Pancreas (tissue), 10 donors: ENCODE measurements around the gene RAD51B. TPM values are rescaled to one million over a fixed set of nuclear protein-coding genes. Genes with fewer than 3 reads are reported as not detected.
A peak's percentile ranks its signal among the peaks of the same experiment; 100 is the strongest.

Source experiments
- ATAC-seq, 4 donors: fragments of 200-7000 bp; cut with Tn5 transposase; one replicate each; pipeline versions ENCODE4 v1.8.0 to v1.9.1; 2020; ENCODE audit warnings: mild to moderate bottlenecking in 4 of 4, moderate library complexity in 4 of 4
- DNase-seq, 6 donors: peaks; one replicate each; pipeline ENCODE4 v3.0.0-alpha.2; 2020
- FAIRE-seq: peaks from 2 replicates; lab custom pipeline; 2012; peaks lifted over from hg19 to GRCh38; lab: Jason Lieb, UNC
- H3K27ac ChIP-seq, 4 donors: fragments of 200-600 bp; sonication (generic); 1 replicate in 3 of 4; 2 replicates in 1 of 4; pipeline versions ENCODE4 v1.5.0 to v1.8.0; 2020
- H3K27me3 ChIP-seq, 4 donors: fragments of 200-600 bp; one replicate each; pipeline ENCODE4 v1.8.0; 2021
- H3K36me3 ChIP-seq, 3 donors: fragments of 200-600 bp; sonication (generic) in 1 of 3; one replicate each; pipeline versions ENCODE4 v1.5.0 to v1.8.0; 2020 to 2021
- H3K4me1 ChIP-seq, 3 donors: fragments of 200-600 bp; one replicate each; pipeline ENCODE4 v1.8.0; 2021
- H3K4me3 ChIP-seq, 4 donors: fragments of 200-600 bp; sonication (generic) in 2 of 4; one replicate each; pipeline versions ENCODE4 v1.5.0 to v1.8.0; 2020 to 2021
- H3K9me3 ChIP-seq, 4 donors: fragments of 200-600 bp; one replicate each; pipeline ENCODE4 v1.8.0; 2021
- WGBS, 2 donors: extraction: QIAGEN DNeasy Blood & Tissue Kit; methylation state at CpG; one replicate each; pipeline ENCODE4 v1.1.7; 2013; 5-methylcytosine and 5-hydroxymethylcytosine counted together
- intact Hi-C, 3 donors: fragments of 100-400 bp; cut with DNase I; formaldehyde crosslinking; loops; one replicate each; pipeline versions ENCODE4 v1.11.1 to v1.14.2; 2022
- polyA plus RNA-seq, 2 donors: library from polyadenylated mRNA; stranded (reverse); fragments of 200-250 nt; gene quantifications; one replicate each; pipeline ENCODE4 v1.2.3, GENCODE V29; 2013
- total RNA-seq, 6 donors: library from RNA; stranded (reverse); fragmentation: NEBNext Ultra II Directional in 4 of 6; extraction: Animal tissue kit (Norgen Biotek cat#: 25700) in 4 of 6; gene quantifications; one replicate each; pipeline versions ENCODE4 v1.2.1 to v1.2.4, GENCODE V29; 2021 to 2023
- TF ChIP-seq, protein P1 (sequence below), 4 donors: fragments of 200-600 bp; sonication (generic) in 3 of 4; IDR thresholded peaks; one replicate each; pipeline versions ENCODE4 v1.5.0 to v1.8.0; 2021; ENCODE audit warnings: antibody characterized with exemption in 4 of 4
- donor health status: healthy with polysubstance abuse.
- donor health status: DM: no; HTN: no; CAD: no; lungs with moderate emphysema.
- donor health status: DM: no; HTN: no; CAD: no.
- donor health status: control.
- donor health status: control.
- donor health status: Bipolar disorder and iron deficiency.
- donor health status: DM: yes; HTN: yes; CAD: no.
- donor health status: DM: no; HTN: no; CAD: no.
- donor health status: DM: no; HTN: no; CAD: no.
- donor health status: DM: yes; HTN: yes; CAD: no.

RAD51B gene
- total and polyA plus RNA-seq, 8 donors = 1.1 to 17.3 (median 5.8) TPM

DNA sequence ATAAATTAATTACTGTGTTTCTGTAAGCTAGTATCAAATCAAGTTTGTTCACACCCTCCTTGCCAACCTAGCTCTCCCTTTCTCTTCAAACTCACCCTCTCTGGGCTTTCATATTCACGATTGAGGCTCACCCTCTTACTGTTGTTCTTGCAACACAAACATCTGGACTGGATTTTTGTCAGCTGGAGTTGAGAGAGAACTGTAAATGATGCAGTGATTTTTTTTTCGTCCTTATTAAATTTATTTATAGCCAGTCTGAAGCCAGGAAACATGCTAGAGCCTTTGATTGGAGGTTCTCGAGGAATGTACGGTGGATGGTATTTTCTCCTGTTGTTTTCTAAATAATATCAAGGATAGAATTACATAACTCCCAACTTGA lies 488.2 kb downstream of the RAD51B start:
- Histone ChIP-seq H3K36me3 (no peaks in the 10 kb centered on the region), H3K27ac (peak overlapping the region; percentile 38 to 86 (median 72)), H3K9me3 (no peaks in the 10 kb centered on the region), H3K4me3 (no peak overlapping the region), H3K4me1 (peaks cover 23 to 50% (median 43%) of the 10 kb centered on the region in 3 donors), H3K27me3 (no peaks in the 10 kb centered on the region)
- intact Hi-C loops = no loop called here
- WGBS, 2 donors = 34 to 38% methylated on average over 4 of the region's 4 CpGs
- peak; percentile 86 for FAIRE-seq
- peak; percentile 10 to 29 (median 17) for ATAC-seq
- TF ChIP-seq, protein P1, sequence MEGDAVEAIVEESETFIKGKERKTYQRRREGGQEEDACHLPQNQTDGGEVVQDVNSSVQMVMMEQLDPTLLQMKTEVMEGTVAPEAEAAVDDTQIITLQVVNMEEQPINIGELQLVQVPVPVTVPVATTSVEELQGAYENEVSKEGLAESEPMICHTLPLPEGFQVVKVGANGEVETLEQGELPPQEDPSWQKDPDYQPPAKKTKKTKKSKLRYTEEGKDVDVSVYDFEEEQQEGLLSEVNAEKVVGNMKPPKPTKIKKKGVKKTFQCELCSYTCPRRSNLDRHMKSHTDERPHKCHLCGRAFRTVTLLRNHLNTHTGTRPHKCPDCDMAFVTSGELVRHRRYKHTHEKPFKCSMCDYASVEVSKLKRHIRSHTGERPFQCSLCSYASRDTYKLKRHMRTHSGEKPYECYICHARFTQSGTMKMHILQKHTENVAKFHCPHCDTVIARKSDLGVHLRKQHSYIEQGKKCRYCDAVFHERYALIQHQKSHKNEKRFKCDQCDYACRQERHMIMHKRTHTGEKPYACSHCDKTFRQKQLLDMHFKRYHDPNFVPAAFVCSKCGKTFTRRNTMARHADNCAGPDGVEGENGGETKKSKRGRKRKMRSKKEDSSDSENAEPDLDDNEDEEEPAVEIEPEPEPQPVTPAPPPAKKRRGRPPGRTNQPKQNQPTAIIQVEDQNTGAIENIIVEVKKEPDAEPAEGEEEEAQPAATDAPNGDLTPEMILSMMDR (IDR thresholded peaks at IDR 0.05) = no peak
- DNase-seq = no peak

DNA sequence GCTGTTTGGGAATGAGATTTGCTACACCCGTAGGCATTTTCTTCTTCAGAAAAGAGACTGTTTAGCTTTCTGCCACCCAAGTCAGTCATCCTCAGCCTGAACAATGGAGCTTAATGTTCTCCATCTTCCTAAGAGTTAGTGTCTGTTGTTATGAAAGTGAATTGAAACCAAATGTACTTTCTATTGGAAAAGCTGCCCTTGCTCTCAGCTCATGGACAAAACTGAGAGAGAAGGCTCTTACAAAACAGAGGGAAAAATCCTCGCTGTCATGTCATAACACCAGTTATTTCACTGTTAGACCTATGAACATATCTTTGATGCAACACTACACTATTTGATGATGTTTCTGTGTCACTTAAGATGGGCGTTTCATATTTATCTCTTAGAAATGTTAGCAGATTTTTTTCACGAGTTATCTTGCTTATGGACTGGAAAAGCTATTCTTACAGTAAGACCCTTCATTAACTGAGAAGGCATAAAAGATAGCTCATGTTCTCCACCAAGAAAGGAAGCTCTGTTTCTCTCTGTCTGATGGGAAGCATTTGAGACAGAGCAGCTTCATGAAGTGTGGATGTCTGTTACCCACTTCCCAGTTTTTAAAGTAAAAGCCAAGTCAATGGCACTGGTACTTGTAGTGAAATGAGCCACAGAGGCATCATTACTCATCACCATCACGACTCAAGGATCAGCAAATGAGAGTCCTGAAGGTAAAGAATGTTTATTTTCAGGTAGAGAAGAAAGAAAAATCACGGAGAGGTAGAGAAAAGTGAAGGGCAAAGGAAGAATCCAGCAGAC lies 489.3 kb downstream of the RAD51B start:
- no peak for FAIRE-seq
- Histone ChIP-seq H3K4me3 (no peak overlapping the region), H3K27me3 (no peaks in the 10 kb centered on the region), H3K36me3 (no peaks in the 10 kb centered on the region), H3K27ac (peak overlapping the region in 3 of 4 donors; percentile 38 to 86 (median 86)), H3K4me1 (peaks cover 23 to 61% (median 50%) of the 10 kb centered on the region in 3 donors), H3K9me3 (no peaks in the 10 kb centered on the region)
- no peak for DNase-seq
- 69 to 79% methylated on average over 6 of the region's 6 CpGs for WGBS, 2 donors
- intact Hi-C loops = no loop called here
- TF ChIP-seq, protein P1 (IDR thresholded peaks at IDR 0.05) = no peak
- ATAC-seq = no peak

DNA sequence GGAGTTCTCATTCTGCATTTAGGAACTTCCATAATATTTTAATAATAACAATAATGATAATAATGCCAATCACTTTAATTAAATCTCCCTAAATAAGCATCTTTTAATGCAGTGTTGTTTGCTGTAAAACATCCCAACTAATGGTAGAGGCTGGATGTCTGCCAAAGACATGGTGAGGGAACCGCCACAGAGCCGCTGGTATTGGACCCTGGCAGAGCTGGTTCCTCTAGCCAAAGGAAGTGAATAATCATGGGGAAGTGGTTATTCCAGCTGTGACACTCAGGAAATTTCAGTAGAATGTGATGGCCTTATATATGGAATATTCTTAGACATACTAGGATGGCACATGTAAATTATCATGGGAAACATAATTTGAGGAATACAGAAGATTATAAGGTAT lies 490.0 kb downstream of the RAD51B start:
- WGBS, 2 donors = 69 to 70% methylated on average over 2 of the region's 2 CpGs
- intact Hi-C loops = no loop called here
- TF ChIP-seq, protein P1 (IDR thresholded peaks at IDR 0.05) = no peak
- no peak for FAIRE-seq
- peaks cover 23 to 64% (median 50%) of the 10 kb centered on the region in 3 donors for H3K4me1 ChIP-seq
- no peak overlapping the region for H3K4me3 ChIP-seq
- no peak for DNase-seq
- ATAC-seq = no peak
- H3K36me3 ChIP-seq = no peaks in the 10 kb centered on the region
- no peaks in the 10 kb centered on the region for H3K27me3 ChIP-seq
- H3K27ac ChIP-seq = peak overlapping the region in 3 of 4 donors; percentile 24 to 86 (median 86)
- H3K9me3 ChIP-seq = no peaks in the 10 kb centered on the region

DNA sequence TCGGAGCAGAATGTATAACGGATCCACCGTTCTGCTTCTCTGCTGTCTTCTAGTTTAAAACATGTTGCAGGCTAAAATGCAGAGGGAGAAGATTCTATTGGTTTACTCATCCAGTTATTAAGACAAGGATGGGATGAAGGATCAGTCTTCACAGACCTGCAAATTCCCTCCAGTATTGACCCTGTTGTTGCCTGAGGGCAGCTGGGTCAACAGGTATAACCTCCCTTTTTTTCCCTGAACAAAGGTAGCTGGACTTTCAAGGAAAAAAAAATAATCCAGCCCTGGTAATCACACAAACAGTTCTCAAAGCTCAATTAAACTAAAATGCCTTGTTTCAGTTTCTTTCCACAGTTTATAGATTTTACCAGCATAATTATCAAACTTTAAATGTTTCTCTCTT lies 492.7 kb downstream of the RAD51B start:
- Histone ChIP-seq H3K4me3 (no peak overlapping the region), H3K4me1 (peaks cover 11 to 52% (median 36%) of the 10 kb centered on the region in 3 donors), H3K9me3 (no peaks in the 10 kb centered on the region), H3K27ac (peak overlapping the region in 3 of 4 donors; percentile 6 to 28 (median 15)), H3K27me3 (no peaks in the 10 kb centered on the region), H3K36me3 (no peaks in the 10 kb centered on the region)
- peak in 2 of 6 donors; percentile 51 to 57 for DNase-seq
- TF ChIP-seq, protein P1 (IDR thresholded peaks at IDR 0.05) = no peak
- peak; percentile 62 to 79 (median 66) for ATAC-seq
- intact Hi-C loops = no loop called here
- no peak for FAIRE-seq
- 35 to 42% methylated on average over 3 of the region's 3 CpGs for WGBS, 2 donors
